ENCODE measurements around the gene NUP54.

DNA sequence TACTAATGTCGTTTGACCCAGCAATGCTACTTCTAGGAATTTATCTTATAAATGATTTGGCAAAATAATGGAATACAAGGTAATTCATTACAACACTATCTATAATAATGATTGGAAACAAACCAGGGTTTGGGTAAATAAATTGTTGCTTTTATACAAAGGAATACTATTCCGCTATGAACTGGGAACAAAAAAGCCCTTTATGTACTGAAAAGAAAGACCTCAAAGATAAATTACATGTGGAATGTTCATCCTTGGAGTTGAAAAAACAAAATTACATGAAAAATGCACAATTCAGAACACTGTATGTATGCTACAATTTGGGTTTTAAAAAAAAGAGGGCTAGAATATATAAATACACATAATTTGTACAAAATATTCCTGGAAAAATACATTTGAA is 5.2 kb upstream of the NUP54 start:
- no peak for TF ChIP-seq EZH2 (optimal IDR thresholded peaks at IDR 0.05; ENCODE audit: low read depth, low read length)
- TF ChIP-seq CTCF (IDR thresholded peaks at IDR 0.05; ENCODE audit: low read length), result no peak
